ENCODE results near the gene SOX15.

GRCh38 chr17:7572338-7572587 is 17.6 kb downstream of the SOX15 start:
- TF ChIP-seq CTCF (IDR thresholded peaks at IDR 0.05) (no peak), POLR2A (IDR thresholded peaks at IDR 0.05) (no peak)

Data from thyroid gland (tissue), 4 donors.